Measurements from ENCODE around the gene PPP1R3E. TPM values are rescaled to one million over a fixed set of nuclear protein-coding genes. Genes with fewer than 3 reads are reported as not detected.
"Not testable (repeated sequence)": the region's sequence is repeated elsewhere in the genome, so short reads cannot be mapped to it uniquely, and the experiment has no call there.

Gene PPP1R3E
- polyA plus RNA-seq, 2 donors, result 5.2 to 12.7 TPM

GRCh38 chr14:23339506-23340268, 37.0 kb upstream of the PPP1R3E start:
- Histone ChIP-seq H3K9me3 (ENCODE audit: control insufficient read depth in 2 of 2, insufficient read depth in 1 of 2, low read depth in 1 of 2, low read length in 1 of 2) (no peaks in the 10 kb centered on the region), H3K27me3 (ENCODE audit: control insufficient read depth in 1 of 2, insufficient read depth in 2 of 2, low read length in 2 of 2) (no peaks in the 10 kb centered on the region), H3K27ac (ENCODE audit: low read depth in 2 of 2, low read length in 1 of 2) (no peak overlapping the region), H3K4me3 (ENCODE audit: low read depth in 1 of 2, low read length in 2 of 2) (no peak overlapping the region), H3K36me3 (ENCODE audit: control insufficient read depth in 2 of 2, insufficient read depth in 2 of 2, low read length in 1 of 2) (no peaks in the 10 kb centered on the region), H3K4me1 (ENCODE audit: control insufficient read depth in 2 of 2, insufficient read depth in 2 of 2, low read length in 1 of 2) (no peaks in the 10 kb centered on the region)
- 73 to 84% methylated on average over 1 of the region's 1 CpG for WGBS, 2 donors

- Histone ChIP-seq H3K27ac (ENCODE audit: low read depth in 2 of 2, low read length in 1 of 2) (no peak overlapping the region), H3K4me1 (ENCODE audit: control insufficient read depth in 2 of 2, insufficient read depth in 2 of 2, low read length in 1 of 2) (no peaks in the 10 kb centered on the region), H3K9me3 (ENCODE audit: control insufficient read depth in 2 of 2, insufficient read depth in 1 of 2, low read depth in 1 of 2, low read length in 1 of 2) (no peaks in the 10 kb centered on the region), H3K27me3 (ENCODE audit: control insufficient read depth in 1 of 2, insufficient read depth in 2 of 2, low read length in 2 of 2) (no peaks in the 10 kb centered on the region), H3K36me3 (ENCODE audit: control insufficient read depth in 2 of 2, insufficient read depth in 2 of 2, low read length in 1 of 2) (no peaks in the 10 kb centered on the region), H3K4me3 (ENCODE audit: low read depth in 1 of 2, low read length in 2 of 2) (no peak overlapping the region)
- 83 to 89% methylated on average over 5 of the region's 5 CpGs for WGBS, 2 donors
Observed at GRCh38 chr14:23335623-23336022, 33.0 kb upstream of the PPP1R3E start.

- WGBS, 2 donors, result 43% methylated on average over 4 of the region's 4 CpGs
Observed at GRCh38 chr14:23327947-23328744, 25.5 kb upstream of the PPP1R3E start.

GRCh38 chr14:23326491-23327332, 24.1 kb upstream of the PPP1R3E start:
- Histone ChIP-seq H3K4me1 (ENCODE audit: control insufficient read depth in 2 of 2, insufficient read depth in 2 of 2, low read length in 1 of 2) (no peaks in the 10 kb centered on the region), H3K4me3 (ENCODE audit: low read depth in 1 of 2, low read length in 2 of 2) (no peak overlapping the region), H3K27ac (ENCODE audit: low read depth in 2 of 2, low read length in 1 of 2) (no peak overlapping the region), H3K36me3 (ENCODE audit: control insufficient read depth in 2 of 2, insufficient read depth in 2 of 2, low read length in 1 of 2) (peaks cover 4 to 18% of the 10 kb centered on the region in 2 donors), H3K27me3 (ENCODE audit: control insufficient read depth in 1 of 2, insufficient read depth in 2 of 2, low read length in 2 of 2) (no peaks in the 10 kb centered on the region), H3K9me3 (ENCODE audit: control insufficient read depth in 2 of 2, insufficient read depth in 1 of 2, low read depth in 1 of 2, low read length in 1 of 2) (no peaks in the 10 kb centered on the region)
- 74 to 76% methylated on average over 13 of the region's 13 CpGs for WGBS, 2 donors

More at GRCh38 chr14:23327947-23328744, 25.5 kb upstream of the PPP1R3E start:
- Histone ChIP-seq H3K27ac (ENCODE audit: low read depth in 2 of 2, low read length in 1 of 2) (no peak overlapping the region), H3K4me1 (ENCODE audit: control insufficient read depth in 2 of 2, insufficient read depth in 2 of 2, low read length in 1 of 2) (no peaks in the 10 kb centered on the region), H3K27me3 (ENCODE audit: control insufficient read depth in 1 of 2, insufficient read depth in 2 of 2, low read length in 2 of 2) (no peaks in the 10 kb centered on the region), H3K36me3 (ENCODE audit: control insufficient read depth in 2 of 2, insufficient read depth in 2 of 2, low read length in 1 of 2) (peaks cover 4 to 15% of the 10 kb centered on the region in 2 donors), H3K9me3 (ENCODE audit: control insufficient read depth in 2 of 2, insufficient read depth in 1 of 2, low read depth in 1 of 2, low read length in 1 of 2) (no peaks in the 10 kb centered on the region), H3K4me3 (ENCODE audit: low read depth in 1 of 2, low read length in 2 of 2) (no peak overlapping the region)

- WGBS, 2 donors, result 91 to 94% methylated on average over 5 of the region's 5 CpGs
- peaks cover 4 to 18% of the 10 kb centered on the region in 2 donors for H3K36me3 ChIP-seq (ENCODE audit: control insufficient read depth in 2 of 2, insufficient read depth in 2 of 2, low read length in 1 of 2)
- not testable (repeated sequence) for H3K9me3 ChIP-seq (ENCODE audit: control insufficient read depth in 2 of 2, insufficient read depth in 1 of 2, low read depth in 1 of 2, low read length in 1 of 2)
Observed at GRCh38 chr14:23325746-23326145, 23.1 kb upstream of the PPP1R3E start.

GRCh38 chr14:23324993-23325392, 22.3 kb upstream of the PPP1R3E start:
- no peak overlapping the region for H3K4me3 ChIP-seq (ENCODE audit: low read depth in 1 of 2, low read length in 2 of 2)
- no peak overlapping the region for H3K27ac ChIP-seq (ENCODE audit: low read depth in 2 of 2, low read length in 1 of 2)
- H3K36me3 ChIP-seq (ENCODE audit: control insufficient read depth in 2 of 2, insufficient read depth in 2 of 2, low read length in 1 of 2), result peaks cover 4 to 18% of the 10 kb centered on the region in 2 donors
- no peaks in the 10 kb centered on the region for H3K27me3 ChIP-seq (ENCODE audit: control insufficient read depth in 1 of 2, insufficient read depth in 2 of 2, low read length in 2 of 2)
- WGBS, 2 donors, result 82 to 83% methylated on average over 7 of the region's 7 CpGs
- no peaks in the 10 kb centered on the region for H3K9me3 ChIP-seq (ENCODE audit: control insufficient read depth in 2 of 2, insufficient read depth in 1 of 2, low read depth in 1 of 2, low read length in 1 of 2)
- H3K4me1 ChIP-seq (ENCODE audit: control insufficient read depth in 2 of 2, insufficient read depth in 2 of 2, low read length in 1 of 2), result peaks cover 3 to 5% of the 10 kb centered on the region in 2 donors

More at GRCh38 chr14:23325746-23326145, 23.1 kb upstream of the PPP1R3E start:
- H3K4me1 ChIP-seq (ENCODE audit: control insufficient read depth in 2 of 2, insufficient read depth in 2 of 2, low read length in 1 of 2); H3K27ac ChIP-seq (ENCODE audit: low read depth in 2 of 2, low read length in 1 of 2); H3K4me3 ChIP-seq (ENCODE audit: low read depth in 1 of 2, low read length in 2 of 2); H3K27me3 ChIP-seq (ENCODE audit: control insufficient read depth in 1 of 2, insufficient read depth in 2 of 2, low read length in 2 of 2): not testable (repeated sequence)

GRCh38 chr14:23324455-23324846, 21.8 kb upstream of the PPP1R3E start:
- peaks cover 3 to 5% of the 10 kb centered on the region in 2 donors for H3K4me1 ChIP-seq (ENCODE audit: control insufficient read depth in 2 of 2, insufficient read depth in 2 of 2, low read length in 1 of 2)
- H3K9me3 ChIP-seq (ENCODE audit: control insufficient read depth in 2 of 2, insufficient read depth in 1 of 2, low read depth in 1 of 2, low read length in 1 of 2), result no peaks in the 10 kb centered on the region
- H3K36me3 ChIP-seq (ENCODE audit: control insufficient read depth in 2 of 2, insufficient read depth in 2 of 2, low read length in 1 of 2), result peaks cover 4 to 18% of the 10 kb centered on the region in 2 donors
- WGBS, 2 donors, result 71 to 72% methylated on average over 2 of the region's 2 CpGs
- no peak overlapping the region for H3K4me3 ChIP-seq (ENCODE audit: low read depth in 1 of 2, low read length in 2 of 2)
- no peak overlapping the region for H3K27ac ChIP-seq (ENCODE audit: low read depth in 2 of 2, low read length in 1 of 2)
- no peaks in the 10 kb centered on the region for H3K27me3 ChIP-seq (ENCODE audit: control insufficient read depth in 1 of 2, insufficient read depth in 2 of 2, low read length in 2 of 2)

- Histone ChIP-seq H3K27ac (ENCODE audit: low read depth in 2 of 2, low read length in 1 of 2) (no peak overlapping the region), H3K36me3 (ENCODE audit: control insufficient read depth in 2 of 2, insufficient read depth in 2 of 2, low read length in 1 of 2) (peaks cover 4 to 18% of the 10 kb centered on the region in 2 donors), H3K27me3 (ENCODE audit: control insufficient read depth in 1 of 2, insufficient read depth in 2 of 2, low read length in 2 of 2) (no peaks in the 10 kb centered on the region), H3K4me3 (ENCODE audit: low read depth in 1 of 2, low read length in 2 of 2) (no peak overlapping the region), H3K9me3 (ENCODE audit: control insufficient read depth in 2 of 2, insufficient read depth in 1 of 2, low read depth in 1 of 2, low read length in 1 of 2) (no peaks in the 10 kb centered on the region), H3K4me1 (ENCODE audit: control insufficient read depth in 2 of 2, insufficient read depth in 2 of 2, low read length in 1 of 2) (peaks cover 3 to 5% of the 10 kb centered on the region in 2 donors)
- WGBS, 2 donors, result 86 to 88% methylated on average over 18 of the region's 18 CpGs
Observed at GRCh38 chr14:23323838-23324454, 21.3 kb upstream of the PPP1R3E start.

All from esophagus (tissue), 2 donors.